Measurements from ENCODE around the gene UGT2B28. TPM values are rescaled to one million over a fixed set of nuclear protein-coding genes. Genes with fewer than 3 reads are reported as not detected.
"Not testable (repeated sequence)": the region's sequence is repeated elsewhere in the genome, so short reads cannot be mapped to it uniquely, and the experiment has no call there.

Gene UGT2B28
- total RNA-seq, 2 donors from 2014 or later: not detected

DNA sequence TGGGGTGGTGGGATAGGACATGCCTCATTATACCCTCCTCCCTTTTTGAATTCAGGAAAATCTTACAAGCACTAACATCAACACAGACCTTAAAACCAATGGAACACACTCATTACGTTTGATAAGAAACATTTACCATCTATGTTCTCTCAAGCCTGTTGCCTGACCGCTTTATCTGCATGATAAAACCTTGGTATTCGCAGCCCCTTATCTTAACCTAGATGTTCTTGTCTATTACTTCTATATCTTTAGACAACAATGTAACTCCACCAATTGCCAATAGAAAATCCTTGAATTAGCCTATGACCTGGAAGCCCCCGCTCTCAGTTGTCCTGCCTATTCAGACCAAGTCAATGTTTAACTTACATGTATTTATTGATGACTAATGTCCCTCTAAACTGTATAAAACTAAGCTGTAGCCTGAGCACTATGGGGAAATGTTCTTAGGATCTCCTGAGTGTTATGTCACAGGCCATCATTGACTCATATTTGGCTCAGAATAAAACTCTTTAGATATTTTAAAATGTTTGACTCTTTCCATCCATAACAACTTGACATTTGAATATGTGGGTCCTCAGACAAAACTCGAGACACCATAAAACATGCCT, 28.3 kb downstream of the UGT2B28 start:
- DNase-seq; H3K27me3 ChIP-seq; H3K36me3 ChIP-seq (replicated peaks in 1 of 2; ENCODE audit: insufficient read depth in 1 of 2, low read depth in 2 of 2); H3K9me3 ChIP-seq; H3K4me3 ChIP-seq; intact Hi-C loops (cut with DNase I); H3K27ac ChIP-seq: not testable (repeated sequence)
- ATAC-seq: peak; percentile 52
- peaks cover 16% of the 10 kb centered on the region for H3K4me1 ChIP-seq
- 55 to 57% methylated on average over 5 of the region's 5 CpGs for WGBS, 2 donors

DNA sequence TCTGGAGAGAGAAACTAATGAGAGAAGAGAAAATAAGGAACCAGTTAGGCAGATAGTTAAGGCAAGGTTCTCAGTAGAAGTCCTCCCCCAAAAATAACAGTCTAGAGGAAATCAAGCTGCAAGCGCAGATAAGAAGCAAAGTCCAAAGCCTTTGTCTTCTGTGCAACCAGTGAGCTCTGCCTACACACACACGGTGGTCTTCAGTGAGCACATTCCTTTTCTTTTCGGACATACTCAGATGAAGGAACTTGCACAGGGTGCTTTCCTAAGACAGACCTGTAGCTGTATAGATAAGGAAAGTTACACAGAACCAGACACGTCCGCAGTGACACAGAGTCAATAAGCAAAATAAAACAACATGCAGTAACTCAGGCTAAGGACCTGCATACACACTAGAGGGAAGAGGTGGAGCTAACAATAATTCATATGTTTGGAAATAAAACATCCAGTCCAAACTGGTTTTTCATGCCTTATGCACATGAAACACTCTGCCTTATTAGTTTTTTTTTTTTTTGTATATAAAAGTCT, 29.3 kb downstream of the UGT2B28 start:
- peaks cover 16% of the 10 kb centered on the region for H3K4me1 ChIP-seq
- H3K4me3 ChIP-seq; DNase-seq; H3K27me3 ChIP-seq; H3K9me3 ChIP-seq; intact Hi-C loops (cut with DNase I); H3K36me3 ChIP-seq (replicated peaks in 1 of 2; ENCODE audit: insufficient read depth in 1 of 2, low read depth in 2 of 2): not testable (repeated sequence)
- WGBS, 2 donors: 18 to 29% methylated on average over 5 of the region's 5 CpGs
- ATAC-seq: peak; percentile 71
- H3K27ac ChIP-seq: peak overlapping the region in 1 of 4 donors; percentile 32

DNA sequence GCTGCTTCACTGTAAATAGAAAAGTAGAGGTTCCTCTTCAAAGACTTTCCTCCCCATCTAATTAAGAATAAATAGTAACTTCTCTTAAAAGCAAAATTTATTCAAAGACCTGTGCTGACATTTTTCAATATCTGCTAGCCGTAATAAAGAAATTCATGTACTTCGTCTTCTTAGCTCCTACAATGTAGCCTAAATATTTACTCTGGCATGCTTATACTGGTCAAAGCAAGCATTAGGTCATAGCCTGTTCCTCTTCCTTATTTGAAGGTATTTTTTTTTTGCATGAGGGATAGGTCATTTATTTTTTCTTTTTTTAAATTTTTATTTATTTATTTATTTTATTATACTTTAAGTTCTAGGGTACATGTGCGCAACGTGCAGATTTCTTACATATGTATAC, 30.0 kb downstream of the UGT2B28 start:
- 65% methylated on average over 4 of the region's 4 CpGs for WGBS, 2 donors
- peak; percentile 75 for ATAC-seq
- intact Hi-C loops (cut with DNase I); H3K27me3 ChIP-seq; H3K4me3 ChIP-seq; H3K36me3 ChIP-seq (replicated peaks in 1 of 2; ENCODE audit: insufficient read depth in 1 of 2, low read depth in 2 of 2); DNase-seq; H3K9me3 ChIP-seq: not testable (repeated sequence)
- peaks cover 16% of the 10 kb centered on the region for H3K4me1 ChIP-seq
- peak overlapping the region in 1 of 4 donors; percentile 32 for H3K27ac ChIP-seq

DNA sequence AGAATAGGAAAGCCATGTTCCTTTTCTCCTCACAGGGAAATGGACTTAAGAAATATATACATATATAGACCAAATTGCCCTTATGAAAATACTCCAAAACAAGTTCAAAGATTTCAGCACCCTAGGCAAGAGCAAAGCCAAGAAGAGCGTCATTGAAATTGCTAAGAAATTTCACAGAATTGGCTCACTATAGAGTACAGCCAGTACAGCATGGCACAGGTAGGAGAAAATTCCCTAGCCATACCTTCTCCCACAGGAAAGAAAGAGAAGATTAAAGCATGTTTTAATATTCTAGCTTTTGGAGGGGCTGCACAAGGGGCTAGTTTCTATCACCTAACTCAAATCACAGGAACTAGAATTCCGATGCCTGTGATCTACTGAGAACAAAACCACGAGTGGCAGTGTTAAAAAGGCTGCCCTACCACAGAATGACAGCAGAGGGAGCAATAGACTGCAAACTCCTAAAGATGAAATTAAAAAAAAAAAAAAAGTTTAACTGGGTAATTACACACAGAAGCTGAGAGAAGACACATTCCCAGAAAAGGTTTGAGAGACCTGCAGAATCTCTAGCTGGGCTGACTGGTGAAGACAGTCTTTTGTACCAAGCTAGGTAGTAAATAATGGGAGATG, 37.5 kb downstream of the UGT2B28 start:
- peak; percentile 71 for ATAC-seq
- H3K4me3 ChIP-seq; H3K27me3 ChIP-seq; H3K9me3 ChIP-seq; H3K36me3 ChIP-seq (replicated peaks in 1 of 2; ENCODE audit: insufficient read depth in 1 of 2, low read depth in 2 of 2); H3K27ac ChIP-seq; intact Hi-C loops (cut with DNase I): not testable (repeated sequence)
- DNase-seq: peak; percentile 65 to 77 (median 71)
- TF ChIP-seq, protein P1, sequence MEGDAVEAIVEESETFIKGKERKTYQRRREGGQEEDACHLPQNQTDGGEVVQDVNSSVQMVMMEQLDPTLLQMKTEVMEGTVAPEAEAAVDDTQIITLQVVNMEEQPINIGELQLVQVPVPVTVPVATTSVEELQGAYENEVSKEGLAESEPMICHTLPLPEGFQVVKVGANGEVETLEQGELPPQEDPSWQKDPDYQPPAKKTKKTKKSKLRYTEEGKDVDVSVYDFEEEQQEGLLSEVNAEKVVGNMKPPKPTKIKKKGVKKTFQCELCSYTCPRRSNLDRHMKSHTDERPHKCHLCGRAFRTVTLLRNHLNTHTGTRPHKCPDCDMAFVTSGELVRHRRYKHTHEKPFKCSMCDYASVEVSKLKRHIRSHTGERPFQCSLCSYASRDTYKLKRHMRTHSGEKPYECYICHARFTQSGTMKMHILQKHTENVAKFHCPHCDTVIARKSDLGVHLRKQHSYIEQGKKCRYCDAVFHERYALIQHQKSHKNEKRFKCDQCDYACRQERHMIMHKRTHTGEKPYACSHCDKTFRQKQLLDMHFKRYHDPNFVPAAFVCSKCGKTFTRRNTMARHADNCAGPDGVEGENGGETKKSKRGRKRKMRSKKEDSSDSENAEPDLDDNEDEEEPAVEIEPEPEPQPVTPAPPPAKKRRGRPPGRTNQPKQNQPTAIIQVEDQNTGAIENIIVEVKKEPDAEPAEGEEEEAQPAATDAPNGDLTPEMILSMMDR (IDR thresholded peaks at IDR 0.05): peak; percentile 54 to 77 (median 66)
- peaks cover 22% of the 10 kb centered on the region for H3K4me1 ChIP-seq
- WGBS, 2 donors: 6 to 8% methylated on average over 3 of the region's 3 CpGs

DNA sequence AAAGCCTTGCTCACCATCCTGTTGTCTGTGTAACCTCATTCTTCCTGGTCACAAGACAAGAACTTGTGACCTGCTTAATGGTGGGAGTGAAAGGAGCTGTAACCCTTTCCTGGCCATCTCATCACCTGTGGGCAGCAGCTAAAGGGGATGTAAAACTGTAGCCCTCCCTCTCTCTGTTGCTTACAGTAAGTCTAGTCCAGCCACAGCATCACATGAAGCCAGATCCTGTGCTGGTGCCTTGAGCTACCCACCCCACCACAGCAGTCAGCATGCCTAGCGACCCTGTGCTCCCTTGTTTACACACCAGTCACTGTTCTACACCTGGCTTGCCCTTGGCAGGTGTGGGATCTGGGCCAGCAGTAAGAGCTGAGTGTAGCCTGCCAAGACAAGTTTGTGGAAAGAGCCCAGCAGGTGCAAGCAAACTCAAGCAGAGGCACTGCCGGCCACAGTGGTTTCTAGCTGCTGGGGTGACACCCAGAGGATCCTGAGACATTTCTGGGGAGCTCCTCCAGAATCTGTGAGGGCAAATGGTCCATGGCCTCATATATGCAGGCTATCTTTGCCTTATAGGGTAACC, 41.0 kb downstream of the UGT2B28 start:
- no peaks in the 10 kb centered on the region for H3K9me3 ChIP-seq
- H3K4me1 ChIP-seq: peaks cover 22% of the 10 kb centered on the region
- H3K27ac ChIP-seq: peak overlapping the region in 1 of 4 donors; percentile 20
- no peak overlapping the region for H3K4me3 ChIP-seq
- intact Hi-C loops (cut with DNase I): no loop called here
- no peaks in the 10 kb centered on the region for H3K36me3 ChIP-seq (replicated peaks in 1 of 2; ENCODE audit: insufficient read depth in 1 of 2, low read depth in 2 of 2)
- peak; percentile 70 to 91 (median 84) for DNase-seq
- ATAC-seq: peak; percentile 88
- 0 to 13% methylated on average over 1 to 2 of the region's 2 CpGs for WGBS, 2 donors
- TF ChIP-seq, protein P1 (IDR thresholded peaks at IDR 0.05): no peak
- no peak for TF ChIP-seq POLR2A (IDR thresholded peaks at IDR 0.05)
- H3K27me3 ChIP-seq: no peaks in the 10 kb centered on the region

DNA sequence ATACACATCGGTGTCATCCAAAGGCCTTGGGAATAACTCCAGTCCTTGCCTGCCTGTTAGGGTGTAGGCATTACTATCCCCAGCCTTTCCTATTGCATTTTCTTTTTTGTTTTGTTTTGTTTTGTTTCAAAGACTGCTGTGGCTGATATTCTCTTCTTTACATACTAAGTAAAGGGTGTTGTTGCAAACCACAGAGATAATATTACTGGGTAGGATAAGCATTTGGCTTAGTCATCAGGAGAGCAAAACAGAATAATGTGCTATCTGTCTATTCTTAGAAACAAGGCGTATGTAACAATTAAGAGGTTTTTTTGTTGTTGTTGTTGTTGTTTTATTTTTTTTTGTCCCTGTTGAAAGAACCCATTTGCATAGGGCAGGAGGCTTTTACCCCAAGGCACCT, 41.8 kb downstream of the UGT2B28 start:
- Histone ChIP-seq H3K36me3 (replicated peaks in 1 of 2; ENCODE audit: insufficient read depth in 1 of 2, low read depth in 2 of 2) (no peaks in the 10 kb centered on the region), H3K4me3 (no peak overlapping the region), H3K4me1 (peaks cover 22% of the 10 kb centered on the region), H3K27ac (peak overlapping the region in 1 of 4 donors; percentile 20), H3K9me3 (no peaks in the 10 kb centered on the region), H3K27me3 (no peaks in the 10 kb centered on the region)
- 40 to 52% methylated on average over 2 of the region's 2 CpGs for WGBS, 2 donors
- no peak for DNase-seq
- ATAC-seq: no peak
- intact Hi-C loops (cut with DNase I): no loop called here
- TF ChIP-seq POLR2A (IDR thresholded peaks at IDR 0.05): no peak
- TF ChIP-seq, protein P1 (IDR thresholded peaks at IDR 0.05): no peak

Measured in body of pancreas (tissue), 4 donors.